8988T (cell line): ENCODE data around the gene ELL2.
"Not testable (repeated sequence)": the region's sequence is repeated elsewhere in the genome, so short reads cannot be mapped to it uniquely, and the experiment has no call there.

Source experiments
- DNase-seq: peaks from one replicate; pipeline ENCODE4 v3.0.0; 2011

ELL2 gene

DNA sequence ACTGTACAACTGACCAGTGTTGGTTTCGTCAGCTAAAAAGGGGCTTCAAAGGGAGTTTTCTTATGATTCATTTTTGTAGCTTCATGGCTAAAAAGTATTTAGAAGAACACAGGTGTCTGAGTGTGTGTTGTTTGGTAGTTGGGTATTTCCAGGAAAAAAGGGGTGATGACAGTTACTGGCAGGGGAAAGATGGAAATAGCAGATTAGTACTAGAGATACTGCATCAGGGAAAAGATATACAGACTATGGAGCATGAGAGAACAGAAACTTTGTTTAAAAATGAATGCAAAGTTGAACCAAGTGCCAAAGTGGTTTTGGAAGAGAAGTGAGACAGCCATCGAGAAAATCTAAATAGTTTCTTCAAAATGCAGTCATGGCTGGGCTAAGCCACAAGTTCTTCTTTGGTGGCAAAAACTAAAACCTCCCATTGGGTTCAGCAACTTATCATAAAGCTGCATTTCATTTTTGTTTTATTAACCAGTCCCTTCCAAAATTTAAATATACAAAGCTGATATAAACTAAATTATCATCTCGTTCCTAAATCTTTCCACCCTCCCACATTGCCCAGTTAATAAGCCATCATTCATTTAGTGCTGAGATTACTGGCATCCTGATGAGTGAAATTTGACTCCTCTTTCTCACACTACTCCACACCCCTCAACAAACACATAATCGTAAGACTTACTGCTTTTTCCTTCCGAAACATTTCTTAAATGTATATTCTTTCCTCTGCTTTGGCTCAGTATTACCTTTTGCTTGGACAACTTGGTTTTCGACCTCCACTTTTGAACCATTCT lies 33.5 kb downstream of the ELL2 start:
- DNase-seq = no peak

DNA sequence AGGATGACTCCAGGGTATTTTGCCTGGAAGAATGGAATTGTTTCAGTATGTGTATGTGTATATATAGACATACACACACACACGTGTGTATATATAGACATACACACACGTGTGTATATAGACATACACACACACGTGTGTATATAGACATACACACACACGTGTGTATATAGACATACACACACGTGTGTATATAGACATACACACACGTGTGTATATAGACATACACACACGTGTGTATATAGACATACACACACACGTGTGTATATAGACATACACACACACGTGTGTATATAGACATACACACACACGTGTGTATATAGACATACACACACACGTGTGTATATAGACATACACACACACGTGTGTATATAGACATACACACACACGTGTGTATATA lies 34.4 kb downstream of the ELL2 start:
- DNase-seq = not testable (repeated sequence)

GRCh38 chr5:95925939-95926338 lies 35.7 kb downstream of the ELL2 start:
- DNase-seq = no peak

DNA sequence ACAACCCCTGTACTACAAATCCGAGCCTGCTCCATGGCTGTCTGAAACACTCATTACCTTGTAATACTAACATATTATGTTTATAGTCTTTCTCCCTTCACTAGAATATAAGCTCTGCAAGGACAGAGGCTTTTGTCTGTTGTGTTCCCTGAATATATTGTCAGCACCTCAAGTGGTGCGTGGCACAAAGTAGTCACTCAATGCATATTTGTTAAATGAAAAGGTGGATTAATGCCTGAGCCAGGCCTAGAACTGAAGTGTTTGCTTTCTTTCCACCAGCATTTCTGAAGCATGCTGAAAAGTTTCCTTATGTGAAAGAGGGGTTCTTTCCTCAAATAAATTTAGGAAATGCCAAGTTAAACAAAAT lies 36.3 kb downstream of the ELL2 start:
- DNase-seq = no peak

DNA sequence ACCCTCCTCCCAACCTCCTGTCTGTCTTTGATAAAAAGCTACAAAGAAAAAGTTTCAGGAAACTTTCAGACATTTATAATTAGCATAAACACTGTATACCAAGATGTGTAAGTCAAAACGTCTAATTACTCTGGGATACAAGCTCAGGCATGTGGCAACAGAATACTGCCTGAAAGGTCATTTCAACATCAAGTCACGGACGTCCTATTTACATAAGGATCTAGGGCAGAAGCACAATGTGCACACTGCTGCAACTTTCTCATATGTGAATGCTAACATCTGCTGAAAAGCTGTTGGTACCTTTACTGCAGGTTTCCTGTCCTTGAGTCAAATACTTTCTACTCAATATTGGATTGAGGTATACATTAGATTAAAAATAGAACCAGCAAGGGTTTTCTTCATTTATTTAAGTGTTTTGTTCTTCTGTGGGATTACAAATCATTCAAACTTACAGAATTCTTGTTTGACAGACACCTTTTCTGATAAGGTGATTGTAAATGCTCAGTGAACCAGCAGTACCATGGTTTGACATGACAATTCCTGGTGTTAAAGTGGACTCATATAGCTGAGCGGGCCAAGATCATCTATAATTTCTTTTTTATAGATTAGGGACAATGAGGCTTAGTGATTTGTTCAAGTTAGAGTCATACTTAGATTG lies 36.8 kb downstream of the ELL2 start:
- DNase-seq = no peak

DNA sequence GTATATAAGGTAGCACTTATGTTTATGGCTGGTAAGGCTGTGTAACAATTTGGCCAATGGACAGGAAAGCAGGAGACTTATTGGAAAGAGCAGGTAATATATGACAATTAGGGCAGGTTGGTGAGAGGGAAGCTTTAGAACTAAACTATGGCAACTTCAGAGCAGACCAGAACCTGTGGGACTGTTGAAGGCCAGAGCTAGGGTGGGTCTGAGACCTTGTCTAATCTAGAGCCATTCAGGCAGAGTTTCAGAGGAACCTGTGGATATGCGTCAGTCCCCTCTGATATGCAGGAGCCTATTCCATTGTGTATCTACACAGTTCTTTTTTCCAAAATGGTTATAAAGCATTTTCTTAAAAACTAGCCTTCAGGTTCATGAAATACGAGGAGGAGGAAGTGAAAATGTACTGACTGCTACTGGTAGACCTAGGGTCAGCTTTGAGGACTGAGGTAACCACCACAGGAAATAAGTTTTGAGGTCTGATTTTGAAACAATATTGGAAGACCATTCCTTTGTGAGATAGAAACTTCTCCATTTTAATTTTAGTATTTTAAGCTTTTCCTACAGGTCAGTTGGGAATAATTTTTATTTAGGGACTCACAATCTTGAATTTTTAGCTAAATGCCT lies 37.6 kb downstream of the ELL2 start:
- no peak for DNase-seq

- DNase-seq = no peak
Observed at GRCh38 chr5:95922798-95923197, 38.9 kb downstream of the ELL2 start.

- DNase-seq = no peak
Observed at GRCh38 chr5:95921501-95921900, 40.1 kb downstream of the ELL2 start.

DNA sequence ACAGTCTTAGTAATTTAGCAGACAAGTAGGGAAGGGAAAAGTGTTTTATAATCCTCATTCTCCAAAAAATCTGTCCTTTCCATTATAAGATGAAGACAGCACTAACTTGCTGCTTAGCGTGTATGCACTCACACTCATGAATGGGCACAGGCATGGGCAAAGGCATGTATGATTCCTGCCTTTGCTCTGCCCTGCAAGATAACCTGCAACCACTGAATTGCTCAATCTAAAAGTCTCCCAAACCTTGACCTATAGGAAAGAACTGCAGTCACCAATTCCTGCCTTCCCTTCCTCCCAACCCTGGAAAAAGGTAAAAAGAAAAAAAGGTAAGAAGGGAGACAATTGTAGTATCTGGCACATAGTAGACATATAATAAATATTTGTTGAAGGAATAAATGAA lies 40.8 kb downstream of the ELL2 start:
- DNase-seq = no peak

DNA sequence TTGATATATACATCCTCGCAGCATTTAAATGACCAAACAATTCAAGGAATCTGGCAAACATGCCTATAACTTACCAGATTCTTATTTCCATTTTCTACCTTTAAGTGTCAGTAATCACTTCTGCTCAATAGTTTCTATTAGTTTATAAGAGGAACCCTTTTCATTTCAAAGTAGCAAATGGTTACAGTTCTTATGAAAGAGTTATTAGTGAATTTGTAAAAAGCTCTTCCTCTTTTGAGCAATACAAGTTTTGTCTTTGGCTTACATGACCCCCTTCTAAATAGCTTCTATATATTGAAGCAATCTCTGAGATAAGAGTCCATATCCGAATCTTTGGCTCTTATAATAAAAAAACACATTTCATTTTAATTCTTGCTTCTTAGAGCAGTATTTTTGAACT lies 42.0 kb downstream of the ELL2 start:
- DNase-seq = no peak

- DNase-seq = no peak
Observed at GRCh38 chr5:95918421-95919006, 43.1 kb downstream of the ELL2 start.

GRCh38 chr5:95917207-95917606 lies 44.4 kb downstream of the ELL2 start:
- no peak for DNase-seq

DNA sequence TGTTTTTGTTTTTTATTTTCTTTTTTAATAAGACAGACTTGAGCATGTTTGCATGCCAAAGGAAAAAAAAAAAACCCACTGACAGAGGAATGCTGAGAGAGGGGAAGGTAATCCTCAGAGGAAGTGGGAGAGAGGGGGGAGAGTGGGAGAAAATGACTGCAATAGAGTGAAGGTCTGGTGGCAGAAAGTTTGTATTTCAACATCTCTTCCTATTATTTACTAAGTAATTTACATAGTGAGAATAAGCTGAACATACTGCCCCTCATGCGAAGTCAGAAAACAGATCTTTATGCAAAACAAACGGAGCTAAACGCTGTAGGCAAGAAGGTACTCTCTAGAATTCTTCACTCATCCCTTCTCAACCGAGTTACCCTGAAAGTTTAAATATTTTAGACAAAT lies 45.0 kb downstream of the ELL2 start:
- no peak for DNase-seq

DNA sequence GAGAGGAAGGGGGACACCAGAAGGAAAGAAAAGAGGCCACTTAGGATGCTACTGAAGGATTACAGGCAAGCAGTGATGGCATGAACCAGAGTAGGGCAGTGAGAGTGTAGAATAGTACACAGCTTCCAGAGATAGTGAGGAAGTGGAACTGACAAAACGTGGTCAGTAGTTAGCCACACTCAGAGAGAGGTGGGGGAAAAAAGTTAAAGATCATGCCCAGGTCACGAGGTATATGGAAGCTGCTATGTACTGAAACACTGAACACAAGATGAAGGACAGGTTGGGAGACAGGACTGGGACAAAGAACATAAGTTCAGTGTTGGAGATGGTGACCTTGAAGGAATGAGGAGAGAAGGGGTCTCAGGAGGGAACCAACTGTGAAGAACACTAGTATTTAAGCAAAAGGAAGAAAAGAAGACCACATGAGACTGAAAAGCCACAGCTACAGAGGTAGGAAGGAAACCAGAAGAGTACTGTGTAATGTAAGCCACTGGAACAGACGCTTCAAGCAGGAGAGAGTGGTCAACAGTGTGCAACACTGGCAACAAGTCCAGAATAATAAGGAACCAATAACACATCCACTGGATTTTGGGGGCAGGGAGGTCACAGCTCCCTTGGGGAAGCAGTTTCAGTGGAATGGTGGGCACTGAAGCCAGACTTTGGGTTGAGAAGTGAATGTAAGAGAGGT lies 45.5 kb downstream of the ELL2 start:
- no peak for DNase-seq

- DNase-seq = no peak
Observed at GRCh38 chr5:95913663-95914062, 48.0 kb downstream of the ELL2 start.

GRCh38 chr5:95912029-95912428 lies 49.6 kb downstream of the ELL2 start:
- no peak for DNase-seq

- DNase-seq = no peak
Observed at GRCh38 chr5:95910521-95910920, 51.1 kb downstream of the ELL2 start.

DNA sequence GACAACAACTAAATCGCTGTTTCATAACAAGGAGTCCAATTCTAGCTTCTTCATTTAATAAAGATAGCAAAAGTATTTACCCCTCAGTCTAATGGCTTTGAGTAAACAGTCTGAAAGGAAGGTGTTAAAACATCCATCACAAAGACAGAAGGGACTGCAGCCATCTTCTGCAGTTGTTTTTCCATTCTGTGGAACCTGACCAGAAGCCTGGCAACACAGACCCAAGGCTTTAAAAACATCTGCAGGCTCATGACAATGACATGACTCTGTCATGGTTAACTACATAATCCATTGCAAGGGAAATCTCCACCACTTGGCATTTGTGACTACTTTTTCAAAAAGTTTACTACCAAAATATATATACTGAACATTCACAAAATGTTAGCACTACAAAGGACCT lies 51.9 kb downstream of the ELL2 start:
- DNase-seq = no peak

DNA sequence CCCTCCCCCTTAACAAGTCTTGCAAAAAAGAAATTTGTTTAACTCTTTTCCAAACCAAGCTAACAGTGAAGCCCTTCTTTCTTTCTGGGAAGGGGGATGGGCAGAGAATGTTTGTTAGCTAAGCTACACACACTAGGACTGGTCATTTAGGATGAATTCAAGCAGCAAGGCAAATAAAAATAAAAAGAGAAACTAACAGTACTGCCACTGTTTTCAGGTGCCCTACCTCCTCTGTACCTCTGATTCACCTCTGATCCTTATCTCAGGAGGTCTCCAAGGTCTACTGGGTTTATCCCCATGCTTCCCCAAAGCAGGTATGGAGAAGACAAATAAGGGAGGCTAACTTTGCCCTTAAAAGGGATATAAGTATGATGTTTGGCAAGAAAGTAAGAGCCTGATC lies 52.9 kb downstream of the ELL2 start:
- DNase-seq = no peak

DNA sequence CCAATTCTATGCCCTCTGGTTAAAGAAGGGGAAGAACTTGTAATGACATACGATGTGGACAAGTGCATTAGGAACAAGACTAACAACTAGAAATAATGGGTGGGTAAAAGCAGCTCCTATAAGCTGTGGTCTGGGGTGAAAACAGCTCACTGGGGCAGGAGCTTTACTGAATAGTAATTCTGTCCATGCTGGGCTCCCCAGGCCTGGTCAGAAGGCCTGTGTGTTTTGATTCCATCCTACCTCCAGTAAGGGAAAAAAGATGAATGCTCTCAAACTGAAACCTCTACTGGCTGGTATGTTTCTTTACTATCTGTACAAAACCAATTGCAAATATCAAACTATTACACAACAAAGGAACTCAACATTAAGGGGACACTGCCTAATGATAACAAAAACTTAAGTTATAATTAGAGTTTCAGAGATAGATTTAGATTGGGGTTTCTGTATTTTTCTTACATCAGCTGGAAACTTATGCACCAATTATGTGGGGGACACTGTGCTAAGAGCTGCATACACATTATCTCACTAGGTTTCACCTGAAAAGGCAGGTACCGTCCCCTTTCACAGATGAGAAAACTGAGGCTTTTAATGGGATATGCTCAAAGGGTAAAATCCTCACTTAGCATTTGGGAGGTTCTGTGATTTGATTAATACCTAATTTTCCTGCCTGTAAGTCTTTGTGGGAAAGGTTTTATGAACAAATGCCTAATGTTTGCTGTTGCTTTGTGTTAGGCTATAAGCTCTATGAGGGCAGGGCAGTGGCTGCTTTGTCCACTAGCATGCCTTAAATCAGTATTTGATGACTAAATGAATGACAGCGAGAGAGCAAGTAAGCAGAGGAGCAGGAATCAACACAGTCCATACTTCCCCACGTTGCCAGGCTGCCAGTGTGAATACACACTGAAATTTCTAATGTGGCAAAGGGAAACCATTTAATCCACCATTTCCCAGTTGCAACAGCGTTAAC lies 53.6 kb downstream of the ELL2 start:
- no peak for DNase-seq

GRCh38 chr5:95907067-95907705 lies 54.5 kb downstream of the ELL2 start:
- no peak for DNase-seq

GRCh38 chr5:95906398-95906797 lies 55.3 kb downstream of the ELL2 start:
- not testable (repeated sequence) for DNase-seq
